Superior temporal gyrus (tissue), 1 donor: ENCODE data around the gene ANKRD10.
A peak's percentile ranks its signal among the peaks of the same experiment; 100 is the strongest.

Experiments used
- DNase-seq: peaks from one replicate; pipeline ENCODE4 v3.0.0-alpha.2; 2016; ENCODE audit errors: extremely low spot score

ANKRD10 gene

DNA sequence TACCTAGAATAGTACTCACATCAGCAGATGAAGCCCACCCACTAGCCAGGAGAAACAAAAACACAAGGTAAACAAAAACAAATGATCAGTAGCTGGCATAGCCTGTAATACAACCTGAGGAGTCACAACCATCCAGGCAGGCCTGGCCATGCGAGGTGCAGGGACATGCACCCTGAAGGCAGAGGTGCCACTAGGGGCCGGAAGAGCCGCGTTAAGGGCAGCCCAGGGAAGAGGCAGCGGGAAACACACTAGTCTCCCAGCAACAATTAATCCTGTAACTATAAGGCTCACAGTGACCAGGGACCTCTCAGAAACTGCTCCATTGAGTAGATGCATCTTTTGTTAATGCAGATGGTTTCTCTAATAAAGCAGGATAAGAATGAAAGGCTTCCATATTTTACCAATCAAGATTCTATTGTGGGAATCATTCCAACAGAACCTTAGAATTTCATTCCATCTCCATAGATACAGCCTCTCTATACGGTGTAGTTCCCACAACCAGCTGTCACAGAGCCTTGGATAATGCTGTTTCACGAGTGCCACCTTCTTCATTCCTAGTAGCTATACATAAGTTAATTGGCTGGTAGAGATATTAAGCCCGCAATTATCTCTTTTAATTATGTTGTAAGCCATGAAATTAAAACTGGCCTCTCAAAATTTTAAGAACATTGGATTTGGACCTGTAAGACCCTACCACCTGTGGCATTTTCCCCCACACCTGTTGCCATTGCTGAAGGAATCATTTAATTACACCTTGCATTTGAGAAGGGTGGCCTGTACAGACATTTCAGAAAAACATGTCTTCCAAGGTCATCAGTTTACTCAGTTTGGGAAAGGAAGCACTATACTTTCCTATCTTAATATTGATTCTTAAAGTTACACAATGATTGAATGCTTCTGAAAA lies 28.7 kb downstream of the ANKRD10 start:
- no peak for DNase-seq

DNA sequence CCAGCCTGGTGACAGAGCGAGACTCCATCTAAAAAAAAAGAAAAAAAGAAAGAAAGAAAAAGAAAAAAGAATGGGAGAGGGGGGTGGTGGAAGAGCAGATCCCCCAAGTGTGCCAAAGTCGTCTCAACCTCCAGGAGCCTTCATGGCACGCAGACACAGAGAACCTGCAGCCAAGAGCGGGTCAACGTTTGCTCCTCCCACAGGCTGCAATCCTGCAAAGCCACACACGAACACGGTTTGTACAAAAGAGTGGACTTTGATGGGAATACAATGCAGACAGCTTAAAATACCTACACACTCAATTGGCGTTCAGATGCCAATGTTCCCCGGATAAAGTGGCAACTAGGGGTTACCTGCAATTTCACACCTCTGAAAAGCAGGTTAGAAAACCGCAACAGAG lies 29.4 kb downstream of the ANKRD10 start:
- no peak for DNase-seq

DNA sequence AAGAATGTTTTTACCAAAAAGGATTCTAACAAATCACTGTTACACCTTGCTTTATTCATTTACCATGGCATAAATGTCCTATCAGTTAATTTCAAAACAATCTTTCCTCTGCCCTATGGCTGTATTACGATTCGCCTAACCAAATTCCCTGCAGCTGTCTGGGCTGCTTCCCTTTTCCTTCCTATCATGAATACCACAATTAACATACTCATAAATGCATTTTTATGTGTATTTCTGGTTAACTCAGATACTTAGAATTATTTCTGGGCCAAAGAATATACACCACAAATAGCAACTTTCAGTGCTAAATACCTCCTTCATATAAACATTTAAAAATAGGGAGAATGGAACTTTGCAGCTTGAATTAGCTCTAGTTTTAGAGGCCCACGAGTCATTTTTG lies 30.4 kb downstream of the ANKRD10 start:
- DNase-seq: no peak

DNA sequence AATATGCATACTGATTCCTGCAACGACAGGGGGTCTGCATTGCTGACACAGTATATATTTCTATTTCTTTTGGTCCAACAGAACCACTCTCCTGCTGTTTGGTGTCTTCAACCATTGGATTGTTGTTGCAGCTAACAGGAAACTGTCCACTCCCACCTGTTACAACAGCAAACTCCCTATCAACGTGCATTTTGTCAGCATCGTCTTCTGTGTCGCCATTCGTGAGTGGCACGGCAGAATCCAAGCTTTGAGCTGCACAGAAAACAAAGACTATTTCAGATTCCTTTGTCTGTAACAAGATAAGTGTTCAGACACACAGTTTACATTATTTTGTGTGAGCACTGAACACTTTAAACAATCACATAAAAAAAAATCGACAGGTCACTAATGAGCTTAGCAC lies 31.3 kb downstream of the ANKRD10 start:
- DNase-seq: no peak

DNA sequence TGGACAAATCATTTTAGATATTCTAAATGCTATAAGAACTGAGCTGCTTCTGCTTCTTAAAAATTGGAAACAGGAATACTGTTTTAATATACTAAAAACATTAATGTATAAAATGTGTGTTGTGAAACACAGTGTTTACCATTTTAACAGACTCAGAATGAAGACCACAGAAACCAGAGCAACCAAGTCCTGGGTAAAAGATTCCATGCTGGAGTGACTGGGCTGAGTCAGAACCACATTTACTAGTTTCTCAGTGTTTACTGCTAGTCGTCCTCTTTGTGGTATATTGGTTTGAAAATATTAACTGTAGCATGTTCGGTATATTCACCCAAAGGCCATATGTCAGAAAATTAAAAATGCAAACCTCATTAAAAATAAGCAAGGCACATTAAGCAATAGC lies 31.9 kb downstream of the ANKRD10 start:
- DNase-seq: no peak

DNA sequence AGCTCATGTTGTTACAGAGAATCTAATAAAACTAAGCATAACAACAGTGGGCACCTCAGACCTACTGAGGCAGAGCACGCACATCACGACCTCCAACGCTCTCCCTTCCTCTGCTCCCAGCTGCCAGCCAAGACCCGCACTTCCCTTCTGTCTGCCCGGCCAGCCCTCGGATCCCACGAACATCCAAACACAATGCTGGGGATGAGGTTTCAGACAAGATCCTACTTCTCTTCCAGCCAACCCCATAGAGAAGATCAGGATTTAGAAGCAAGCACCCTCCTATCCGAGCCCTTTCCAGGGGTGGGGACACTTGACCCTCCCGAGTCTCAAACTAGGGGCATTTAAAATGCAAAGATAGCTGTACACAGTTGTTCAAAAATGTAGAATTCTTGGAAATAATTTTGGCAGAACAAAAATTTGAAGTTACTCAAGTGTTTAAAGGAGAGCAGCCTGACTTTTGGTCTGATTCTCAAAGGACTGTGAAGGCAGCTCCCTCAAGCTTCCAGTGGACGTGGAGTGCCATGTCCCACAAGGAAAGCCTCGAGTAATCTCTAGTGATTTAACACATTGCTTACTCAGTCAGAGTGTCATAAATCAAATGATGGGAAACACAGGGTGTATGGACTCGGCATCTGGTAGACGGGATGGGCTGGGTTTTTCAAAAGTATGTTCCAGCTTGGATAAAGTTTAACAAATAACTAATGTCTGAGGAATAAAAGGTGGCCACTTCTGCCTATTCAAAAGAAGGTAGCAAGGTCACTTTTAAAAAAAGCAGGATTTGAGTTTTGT lies 32.8 kb downstream of the ANKRD10 start:
- no peak for DNase-seq

DNA sequence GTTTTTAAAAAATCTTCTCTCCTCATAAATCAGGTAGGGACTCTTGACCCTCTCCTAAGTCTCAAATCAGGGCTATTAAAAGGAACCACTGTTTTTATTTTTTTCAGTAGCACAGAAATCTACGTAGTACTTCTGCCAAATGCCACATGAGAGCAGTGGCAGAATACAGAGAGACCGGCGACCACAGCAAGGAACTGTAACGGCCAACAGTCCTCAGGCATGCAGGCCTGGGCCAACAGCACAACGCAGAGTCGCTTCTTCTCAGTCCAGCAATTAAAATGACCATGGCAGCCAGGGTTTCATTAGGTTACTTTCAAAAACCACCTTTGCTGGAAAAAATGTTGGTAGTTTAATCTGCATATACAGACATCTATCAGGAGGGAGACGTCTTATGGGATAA lies 34.2 kb downstream of the ANKRD10 start:
- DNase-seq: no peak

DNA sequence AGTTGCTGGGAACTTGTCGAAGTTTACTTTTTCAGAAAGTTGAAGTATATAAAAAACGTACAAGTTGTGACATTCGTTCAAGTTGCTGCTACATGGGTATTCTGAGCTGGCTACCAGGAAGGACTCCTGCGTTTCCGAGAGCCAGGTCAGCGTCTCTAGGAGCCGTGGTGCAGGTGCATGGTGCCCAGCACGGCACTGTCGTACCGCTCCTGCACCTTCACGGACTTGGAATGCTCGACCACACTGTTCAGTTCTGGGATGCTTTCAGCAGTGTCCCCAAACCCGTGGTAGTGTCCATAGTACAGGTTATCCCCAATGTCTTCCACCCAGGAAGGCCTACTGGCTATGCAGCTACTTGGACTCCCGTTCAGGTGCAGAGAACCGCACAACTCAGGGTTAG lies 35.4 kb downstream of the ANKRD10 start:
- DNase-seq: no peak

DNA sequence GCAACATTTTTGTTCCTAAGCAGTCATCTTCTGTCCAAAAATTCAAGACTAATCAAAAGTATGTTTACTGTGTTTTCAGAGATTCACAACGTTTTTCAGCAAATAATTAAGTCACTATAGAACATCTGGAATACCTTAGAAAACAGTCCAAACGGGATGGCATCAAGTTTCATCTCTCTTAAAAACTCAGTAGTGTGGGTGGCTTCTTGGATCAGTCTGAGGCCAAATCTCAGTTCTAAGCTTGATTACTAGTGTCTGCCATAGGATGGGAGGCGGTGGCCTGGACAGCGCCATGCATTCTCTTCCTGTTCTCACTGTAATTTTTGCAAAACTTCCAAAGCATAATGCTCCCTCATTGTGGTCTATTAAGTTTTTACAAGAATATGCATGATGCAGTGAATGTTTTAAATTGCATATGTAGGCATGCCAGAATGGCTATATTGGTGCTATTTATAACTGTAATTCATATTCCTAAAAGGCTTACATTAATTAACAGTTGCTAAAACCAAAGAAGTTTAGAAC lies 37.1 kb downstream of the ANKRD10 start:
- DNase-seq: no peak

DNA sequence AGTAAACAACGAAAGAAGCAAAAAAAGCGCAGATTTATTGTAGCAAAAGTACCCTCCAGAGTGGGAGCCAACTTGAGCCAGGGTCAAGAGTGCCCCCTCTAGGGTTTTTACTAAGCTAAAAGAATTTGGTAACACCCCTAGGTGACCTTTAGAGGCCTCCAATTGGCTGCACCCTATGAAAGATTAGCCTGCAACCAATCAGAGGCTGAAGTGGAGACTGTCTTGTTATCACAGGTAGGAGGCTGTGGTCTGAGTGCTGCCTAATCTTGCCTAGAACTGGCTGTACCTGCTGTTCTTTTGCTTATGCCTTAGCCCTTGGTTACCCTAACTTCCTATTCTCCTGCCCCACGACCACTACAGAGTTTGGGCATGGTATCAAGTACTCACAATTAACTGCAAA lies 38.3 kb downstream of the ANKRD10 start:
- DNase-seq: no peak

DNA sequence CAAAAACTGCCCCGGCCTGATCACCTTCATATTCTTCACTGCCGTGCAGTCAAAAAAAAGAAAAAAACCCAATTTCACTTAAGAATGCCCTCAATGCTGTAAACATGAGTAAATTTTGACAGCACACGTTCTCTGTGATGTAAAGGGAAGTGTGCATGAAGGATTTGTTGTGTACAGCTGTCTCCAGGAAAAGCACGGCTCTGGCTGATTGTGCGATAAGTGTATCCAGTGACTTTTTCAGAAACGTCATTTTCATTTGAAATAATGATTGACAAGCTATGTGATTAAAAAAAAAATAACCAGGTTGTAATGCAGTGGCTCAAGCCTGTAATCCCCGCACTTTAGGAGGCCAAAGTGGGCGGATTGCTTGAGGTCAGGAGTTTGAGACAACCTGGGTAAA lies 39.6 kb downstream of the ANKRD10 start:
- DNase-seq: no peak

DNA sequence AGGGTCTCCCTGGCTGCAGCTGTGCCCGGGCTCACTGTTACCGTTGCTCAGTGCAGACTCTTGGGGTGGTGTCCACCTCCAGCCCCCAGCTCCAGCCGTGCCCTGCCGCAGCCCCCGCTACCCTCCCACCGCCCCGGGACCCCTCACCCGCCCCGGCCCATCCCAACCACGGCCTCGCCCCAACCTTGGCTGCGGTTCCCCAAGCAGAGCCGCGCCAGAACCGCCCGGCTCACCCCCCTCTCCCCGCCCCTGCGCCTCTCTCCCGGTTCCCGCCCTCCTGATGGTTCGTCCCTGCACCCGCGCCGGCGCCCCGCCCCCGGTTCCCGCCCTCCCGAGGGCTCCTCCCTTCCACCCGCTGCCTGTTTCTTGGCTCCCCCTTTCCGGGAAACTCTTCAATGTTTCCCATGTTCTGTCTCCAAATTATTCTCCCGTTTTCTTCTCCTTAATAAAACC lies 40.3 kb downstream of the ANKRD10 start:
- peak; percentile 26 for DNase-seq

DNA sequence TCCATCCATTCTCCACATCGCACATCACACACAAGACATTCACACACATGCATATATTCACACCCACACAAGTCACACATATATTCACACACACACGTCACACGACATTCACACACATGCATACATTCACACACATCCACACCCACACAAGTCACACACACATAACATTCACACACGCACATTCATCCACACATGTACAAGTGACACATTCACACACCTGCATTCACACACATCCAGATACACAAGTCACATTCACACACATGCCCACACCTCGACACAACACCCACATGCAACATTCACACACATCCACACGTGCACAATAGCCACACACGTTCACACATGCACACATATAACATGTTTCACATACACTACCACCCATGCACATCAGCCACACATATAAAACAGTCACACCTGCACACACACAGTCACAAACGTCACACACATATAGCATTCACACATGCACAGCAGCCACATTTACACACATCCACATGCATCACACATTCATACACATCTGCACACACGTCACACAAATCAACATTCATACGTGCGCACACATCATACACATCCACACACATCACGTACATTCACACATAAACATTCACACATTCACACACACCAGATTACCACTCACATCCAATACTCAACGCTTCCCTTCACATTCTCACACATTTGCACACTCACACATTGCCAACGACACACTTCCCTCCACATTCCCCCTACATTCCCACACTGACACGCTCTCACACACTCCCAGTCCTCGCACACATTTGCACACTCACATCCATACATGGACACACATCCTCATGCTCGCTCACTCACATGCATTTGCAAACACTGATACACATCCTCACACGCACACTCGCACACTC lies 41.0 kb downstream of the ANKRD10 start:
- no peak for DNase-seq

DNA sequence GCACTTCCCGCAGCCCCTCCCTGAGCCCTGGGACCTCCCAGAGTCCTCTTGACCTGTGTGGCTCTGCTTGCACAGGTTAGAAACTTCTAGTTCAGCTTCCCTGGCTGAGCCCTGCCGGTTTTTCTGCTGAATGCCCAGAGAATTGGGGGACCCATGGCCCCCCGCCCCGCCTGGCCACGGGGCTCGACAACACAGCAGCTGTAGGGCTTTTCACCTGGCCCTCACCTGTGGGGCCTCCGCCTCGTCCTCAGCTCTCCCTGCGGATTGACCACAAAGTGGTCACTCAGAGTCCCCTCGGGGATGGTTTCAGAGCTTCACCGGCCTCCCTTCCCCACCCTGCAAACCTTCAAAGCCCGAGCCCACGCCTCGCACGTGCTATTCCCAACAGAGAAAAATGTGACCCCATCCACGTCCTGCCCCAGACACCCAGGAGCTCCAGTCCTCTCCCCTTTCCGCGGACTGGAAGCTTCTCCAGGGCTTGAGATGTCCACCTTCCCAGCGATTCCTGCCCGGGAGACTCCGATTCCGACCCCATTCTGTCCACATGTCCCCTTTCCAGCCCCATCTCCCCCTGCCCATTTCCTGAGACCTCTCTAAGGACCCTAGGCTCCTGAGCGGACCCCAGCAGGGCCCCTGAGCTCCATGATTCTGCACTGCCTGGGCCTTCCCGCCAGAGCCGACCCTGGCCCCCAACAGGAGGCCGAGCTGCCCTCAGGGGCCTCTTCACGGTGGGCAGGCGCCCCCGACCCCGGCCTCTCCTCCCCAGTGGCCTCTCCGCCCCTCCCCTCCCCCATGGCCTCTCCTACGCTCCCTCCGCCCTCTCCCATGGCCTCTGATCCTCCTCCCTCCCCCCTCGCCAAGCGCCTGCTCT lies 41.9 kb downstream of the ANKRD10 start:
- no peak for DNase-seq

DNA sequence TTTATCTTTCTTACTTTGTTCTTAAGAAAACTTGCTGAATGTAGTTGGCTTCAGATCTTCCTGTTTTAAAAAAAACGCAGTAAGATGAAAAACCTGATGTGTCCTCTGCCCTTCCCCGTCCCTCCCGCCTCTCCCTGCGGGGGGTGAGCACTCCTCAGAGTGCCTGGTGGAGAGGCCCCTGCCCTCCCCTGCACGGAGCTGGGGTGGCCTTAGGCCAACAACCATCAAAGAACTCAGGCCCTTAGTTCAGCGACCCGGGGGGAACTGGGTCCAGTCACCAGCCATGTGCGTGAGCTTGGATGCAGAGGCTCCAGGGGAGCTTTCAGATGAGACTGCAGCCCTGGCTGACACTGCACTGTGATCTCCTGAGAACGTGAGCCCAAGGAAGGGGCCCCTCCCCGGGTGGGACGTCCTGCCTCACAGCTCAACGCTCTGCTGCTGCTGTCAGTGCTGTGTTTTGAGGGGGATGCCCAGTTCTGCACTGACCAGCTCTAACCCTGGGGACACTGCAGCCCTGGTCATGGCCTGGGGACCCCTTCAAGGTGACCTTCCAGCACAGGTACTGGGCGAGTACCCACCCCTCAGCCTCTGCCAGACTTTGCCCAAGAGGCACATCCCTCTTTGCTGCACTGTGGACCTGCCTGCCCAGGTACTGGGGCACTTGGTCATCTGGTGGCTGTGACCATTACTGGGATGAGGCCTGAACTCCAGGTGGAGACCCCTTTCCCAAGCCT lies 42.7 kb downstream of the ANKRD10 start:
- DNase-seq: no peak

DNA sequence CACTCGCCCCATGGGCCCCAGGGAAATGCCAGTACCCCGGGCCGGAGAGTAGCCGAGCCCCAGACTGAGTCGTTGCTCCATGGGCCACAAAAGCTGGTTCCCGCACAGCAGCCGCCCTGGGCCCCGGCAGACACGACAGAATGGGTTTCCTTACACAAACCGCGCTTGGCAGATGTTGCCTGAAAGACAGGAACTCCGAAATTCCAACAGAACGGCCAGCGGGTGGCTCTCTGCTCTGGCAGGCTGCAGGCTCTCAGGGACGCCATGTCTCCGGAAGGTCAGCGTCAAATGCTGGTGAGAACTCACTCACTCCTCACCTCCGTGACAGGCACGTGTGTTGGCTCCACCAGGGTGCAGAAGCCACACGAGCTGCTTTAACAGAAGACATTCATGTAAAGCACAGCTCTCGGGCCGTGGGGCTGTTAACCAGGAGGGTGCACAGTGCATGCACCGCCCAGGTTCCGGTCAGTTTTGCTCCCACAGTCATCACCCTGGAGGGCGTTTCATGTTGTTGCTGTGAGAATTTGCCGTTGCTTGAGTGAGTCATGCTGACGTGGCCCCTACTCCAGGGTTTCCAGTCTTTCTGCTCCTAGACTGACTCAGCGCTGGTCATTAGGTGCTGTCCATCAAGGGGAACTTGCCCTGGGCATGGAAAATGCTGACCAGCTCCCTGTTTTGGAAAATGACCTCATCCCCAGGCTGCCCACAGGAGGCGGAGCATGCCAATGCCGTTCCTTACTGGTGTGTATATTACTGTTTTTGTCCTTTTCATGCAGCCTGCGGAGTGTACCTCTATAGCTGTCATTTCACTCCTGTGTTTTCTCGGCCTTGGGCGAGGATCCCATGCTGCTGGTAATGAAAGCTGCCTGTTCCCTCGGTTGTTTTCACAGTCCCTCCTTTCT lies 44.8 kb downstream of the ANKRD10 start:
- no peak for DNase-seq

DNA sequence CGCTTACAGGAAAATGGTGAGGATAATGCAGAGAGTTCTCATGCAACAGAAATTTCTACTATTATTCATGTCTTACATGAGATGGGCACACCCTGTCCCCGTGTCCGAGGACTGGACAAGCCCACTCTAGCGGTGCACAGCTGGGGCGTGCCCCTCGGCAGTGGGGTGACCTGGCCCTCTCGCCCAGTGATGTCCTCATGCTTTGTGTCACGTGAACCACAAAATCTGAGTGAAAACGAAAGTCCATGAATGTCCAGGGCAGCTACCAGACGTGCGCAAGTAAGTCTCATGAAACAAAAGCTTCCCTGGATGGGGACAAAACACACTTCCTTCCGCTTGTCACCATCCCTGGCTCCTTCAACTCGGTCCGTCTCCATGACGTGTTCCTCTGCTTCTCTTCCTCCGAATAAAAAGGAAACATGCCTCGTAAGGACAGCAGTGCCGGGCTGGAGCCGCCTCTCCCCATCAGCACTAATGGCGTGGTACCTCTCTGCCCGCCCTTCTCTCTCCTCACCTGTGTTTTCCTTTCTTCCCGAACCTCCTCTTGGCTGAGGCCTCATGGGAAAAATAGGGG lies 45.6 kb downstream of the ANKRD10 start:
- DNase-seq: no peak

DNA sequence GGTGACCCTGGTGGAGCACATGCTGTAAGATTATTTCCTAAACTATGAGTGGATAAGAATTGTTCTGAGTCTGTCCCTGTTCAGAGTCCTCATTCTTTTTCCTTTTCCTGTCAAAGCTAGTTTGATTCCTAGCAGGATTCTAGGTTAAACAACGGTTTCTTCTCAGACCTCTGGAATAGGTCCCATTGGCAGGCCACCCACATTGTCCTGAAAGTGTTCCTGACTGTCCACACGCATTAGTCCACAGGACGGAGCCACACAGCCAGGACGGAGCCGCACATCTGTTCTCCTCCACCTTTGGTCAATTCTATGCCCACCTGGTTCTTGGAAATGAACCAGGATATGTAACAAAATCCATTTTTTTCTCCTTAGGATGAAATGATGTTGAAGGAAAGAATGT lies 46.1 kb downstream of the ANKRD10 start:
- DNase-seq: no peak

DNA sequence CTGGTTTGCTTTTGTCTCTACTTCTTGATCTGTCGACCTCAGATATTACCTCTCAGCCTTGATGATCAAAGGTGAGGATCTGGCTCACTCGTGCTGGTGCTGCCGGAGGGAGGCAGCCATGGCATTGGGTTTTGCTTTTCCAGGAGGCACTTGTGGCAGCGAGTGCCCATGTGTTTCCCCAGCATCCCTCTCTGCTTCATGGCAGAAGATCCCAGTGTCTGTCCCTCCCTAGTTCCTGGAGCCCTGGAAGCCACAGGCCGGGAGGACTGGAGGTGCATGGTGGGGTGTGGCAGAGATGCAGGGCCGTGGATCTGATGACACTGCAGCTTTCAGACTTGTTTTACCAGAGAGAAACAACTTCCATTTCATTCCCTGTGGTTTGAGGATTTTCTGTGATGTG lies 47.5 kb downstream of the ANKRD10 start:
- DNase-seq: no peak
